Effector memory CD8-positive, alpha-beta T cell (primary cell): ENCODE data around the gene P2RX3.
A peak's percentile ranks its signal among the peaks of the same experiment; 100 is the strongest.
"Not testable (repeated sequence)": the region's sequence is repeated elsewhere in the genome, so short reads cannot be mapped to it uniquely, and the experiment has no call there.

Source experiments
- ATAC-seq: fragments of 150-1000 bp; cut with Tn5 transposase; replicated peaks from 2 replicates; pipeline ENCODE4 v1.10.0; 2021; ENCODE audit warnings: mild to moderate bottlenecking, moderate library complexity
- DNase-seq, 3 experiments: peaks; one replicate each; pipeline ENCODE4 v3.0.0; 2021
- H3K27ac Mint-ChIP-seq, 2 donors: one replicate each; pipeline ENCODE4 v1.8.0; 2022; ENCODE audit warnings: mild to moderate bottlenecking in 2 of 2, mixed read lengths in 2 of 2, moderate library complexity in 2 of 2
- H3K27me3 Mint-ChIP-seq, 2 donors: one replicate each; pipeline ENCODE4 v1.8.0; 2022; ENCODE audit warnings: mixed read lengths in 2 of 2
- H3K36me3 Mint-ChIP-seq: one replicate; pipeline ENCODE4 v1.8.0; 2022; ENCODE audit warnings: mild to moderate bottlenecking, moderate library complexity, mixed read lengths; ENCODE audit not compliant: insufficient read depth
- H3K4me1 Mint-ChIP-seq, 2 donors: one replicate each; pipeline ENCODE4 v1.8.0; 2022; ENCODE audit warnings: low read depth in 2 of 2, mixed read lengths in 2 of 2
- H3K4me3 Mint-ChIP-seq, 2 donors: one replicate each; pipeline ENCODE4 v1.8.0; 2022; ENCODE audit warnings: mild to moderate bottlenecking in 2 of 2, mixed read lengths in 2 of 2, moderate library complexity in 2 of 2
- H3K9me3 Mint-ChIP-seq, 2 donors: one replicate each; pipeline ENCODE4 v1.8.0; 2022; ENCODE audit warnings: mixed read lengths in 2 of 2

The P2RX3 gene

DNA sequence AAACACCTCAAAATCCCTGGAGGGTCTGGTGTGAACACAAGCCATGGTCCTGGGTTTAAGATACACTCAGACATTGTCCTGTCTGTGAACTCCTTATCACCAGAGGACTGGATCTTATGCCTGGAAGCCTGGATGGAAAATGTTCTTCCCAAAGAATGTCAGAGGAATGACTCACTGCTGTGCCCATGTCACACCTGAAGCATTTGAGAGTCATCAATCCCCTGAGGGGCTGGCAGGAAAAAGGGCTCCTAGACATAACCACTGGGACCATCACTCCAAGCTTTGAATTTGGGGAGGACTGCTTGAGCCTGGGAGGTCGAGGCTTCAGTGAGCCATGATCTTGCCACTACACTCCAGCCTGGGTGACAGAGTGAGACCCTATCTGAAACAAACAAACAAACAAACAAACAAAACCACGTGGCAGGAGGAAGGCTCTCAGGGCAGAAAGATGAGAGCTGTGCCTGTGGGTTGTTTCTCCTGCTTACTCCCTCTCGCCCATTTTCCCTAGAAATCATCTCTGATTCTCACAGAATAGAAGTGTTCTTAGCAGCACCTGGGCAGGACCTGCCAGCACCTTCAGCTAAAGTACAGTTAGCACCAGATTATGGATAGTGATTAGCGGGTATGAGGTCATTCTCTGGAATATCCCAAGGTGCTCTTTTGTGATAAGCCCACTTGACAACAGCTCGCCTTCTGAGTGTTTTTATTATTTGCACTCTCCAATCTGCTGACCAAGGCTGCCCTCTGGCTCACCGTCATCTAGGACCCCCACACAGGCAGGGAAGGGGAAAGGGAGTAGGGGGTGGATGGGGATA lies 64.2 kb downstream of the P2RX3 start:
- Mint-ChIP-seq H3K9me3 (no peaks in the 10 kb centered on the region), H3K4me3 (no peak overlapping the region), H3K36me3 (peaks cover 10% of the 10 kb centered on the region), H3K27ac (no peak overlapping the region), H3K27me3 (no peaks in the 10 kb centered on the region), H3K4me1 (peaks cover 0 to 8% of the 10 kb centered on the region in 2 donors)
- no peak for ATAC-seq
- DNase-seq, result no peak

DNA sequence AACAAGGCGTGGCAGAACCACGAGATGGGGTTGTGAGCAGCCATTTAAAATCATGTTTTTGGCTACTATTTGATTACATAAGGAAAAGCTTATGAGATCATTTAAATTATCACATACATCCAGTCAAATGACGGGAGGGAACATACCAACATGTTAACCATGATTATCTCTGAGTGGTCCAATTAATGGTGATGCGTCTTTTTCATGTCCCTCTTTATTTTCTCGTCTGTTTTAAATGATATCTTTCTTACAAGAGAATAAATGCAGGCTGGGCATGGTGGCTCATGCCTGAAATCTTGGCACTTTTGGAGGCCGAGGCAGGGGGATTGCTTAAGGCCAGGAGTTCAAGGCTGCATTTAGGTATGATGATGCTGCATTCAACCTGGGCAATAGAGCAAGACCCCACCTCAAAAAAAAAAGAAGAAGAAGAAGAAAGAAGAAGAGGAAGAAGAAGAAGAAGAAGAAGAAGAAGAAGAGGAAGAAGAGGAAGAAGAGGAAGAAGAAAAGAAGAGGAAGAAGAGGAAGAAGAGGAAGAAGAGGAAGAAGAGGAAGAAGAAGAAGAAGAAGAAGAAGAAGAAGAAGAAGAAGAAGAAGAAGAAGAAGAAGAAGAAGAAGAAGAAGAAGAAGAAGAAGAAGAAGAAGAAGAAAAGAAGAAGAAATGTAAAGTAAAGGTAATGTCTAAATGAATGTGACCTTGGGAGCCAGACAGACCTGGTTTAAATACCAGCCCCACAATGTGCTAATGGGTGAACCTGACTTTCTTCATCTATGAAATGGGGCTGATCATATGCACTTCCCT lies 65.0 kb downstream of the P2RX3 start:
- not testable (repeated sequence) for ATAC-seq, H3K27me3 Mint-ChIP-seq, H3K4me1 Mint-ChIP-seq, H3K9me3 Mint-ChIP-seq, H3K4me3 Mint-ChIP-seq, DNase-seq, H3K27ac Mint-ChIP-seq
- H3K36me3 Mint-ChIP-seq, result peaks cover 18% of the 10 kb centered on the region

GRCh38 chr11:57403802-57404147 lies 65.6 kb downstream of the P2RX3 start:
- H3K4me1 Mint-ChIP-seq, result peaks cover 0 to 8% of the 10 kb centered on the region in 2 donors
- no peak overlapping the region for H3K27ac Mint-ChIP-seq
- DNase-seq (no peak), ATAC-seq (no peak)
- no peaks in the 10 kb centered on the region for H3K9me3 Mint-ChIP-seq
- no peaks in the 10 kb centered on the region for H3K27me3 Mint-ChIP-seq
- peaks cover 22% of the 10 kb centered on the region for H3K36me3 Mint-ChIP-seq
- H3K4me3 Mint-ChIP-seq, result no peak overlapping the region

- Mint-ChIP-seq H3K9me3 (no peaks in the 10 kb centered on the region), H3K4me3 (no peak overlapping the region), H3K4me1 (peaks cover 0 to 8% of the 10 kb centered on the region in 2 donors), H3K27me3 (no peaks in the 10 kb centered on the region), H3K36me3 (peaks cover 23% of the 10 kb centered on the region), H3K27ac (peak overlapping the region in 1 of 2 donors; percentile 79)
- no peak for ATAC-seq
- no peak for DNase-seq
Measured at GRCh38 chr11:57405271-57405860, 67.2 kb downstream of the P2RX3 start.

- Mint-ChIP-seq H3K9me3 (no peaks in the 10 kb centered on the region), H3K27ac (peak overlapping the region; percentile 79 to 85), H3K4me3 (no peak overlapping the region), H3K4me1 (peaks cover 0 to 8% of the 10 kb centered on the region in 2 donors), H3K27me3 (no peaks in the 10 kb centered on the region), H3K36me3 (peaks cover 31% of the 10 kb centered on the region)
- no peak for DNase-seq
- no peak for ATAC-seq
Measured at GRCh38 chr11:57406337-57406904, 68.3 kb downstream of the P2RX3 start.

- Mint-ChIP-seq H3K36me3 (peaks cover 31% of the 10 kb centered on the region), H3K4me3 (no peak overlapping the region), H3K27me3 (no peaks in the 10 kb centered on the region), H3K27ac (peak overlapping the region; percentile 79 to 85), H3K9me3 (no peaks in the 10 kb centered on the region), H3K4me1 (peaks cover 0 to 8% of the 10 kb centered on the region in 2 donors)
- DNase-seq, result no peak
- no peak for ATAC-seq
Measured at GRCh38 chr11:57407010-57407920, 69.1 kb downstream of the P2RX3 start.

DNA sequence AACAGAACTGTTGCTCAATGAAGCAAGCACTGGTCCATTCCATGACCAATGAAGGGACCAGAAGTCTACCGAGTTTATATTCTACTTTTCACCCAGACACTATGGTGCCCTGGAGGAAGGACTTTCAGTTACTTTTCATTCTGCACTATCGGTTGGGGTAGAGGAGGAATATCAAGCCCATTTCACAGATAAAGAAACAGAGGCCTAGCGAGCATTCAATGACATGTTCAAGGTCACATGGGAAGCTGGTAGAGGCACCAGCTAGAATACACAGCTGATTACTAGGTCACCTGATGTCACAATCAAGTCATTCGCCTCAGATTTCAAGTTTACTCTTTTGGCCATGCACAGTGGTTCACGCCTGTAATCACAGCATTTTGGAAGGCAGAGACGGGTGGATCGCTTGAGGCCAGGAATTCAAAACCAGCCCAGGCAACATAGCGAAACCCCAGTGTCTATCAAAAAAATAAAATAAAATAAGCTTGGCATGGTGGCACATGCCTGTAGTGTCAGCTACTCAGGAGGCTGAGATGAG lies 69.9 kb downstream of the P2RX3 start:
- Mint-ChIP-seq H3K9me3 (no peaks in the 10 kb centered on the region), H3K4me3 (no peak overlapping the region), H3K36me3 (peaks cover 35% of the 10 kb centered on the region), H3K4me1 (peaks cover 4 to 8% of the 10 kb centered on the region in 2 donors), H3K27me3 (no peaks in the 10 kb centered on the region), H3K27ac (peak overlapping the region in 1 of 2 donors; percentile 58)
- ATAC-seq, result no peak
- no peak for DNase-seq

GRCh38 chr11:57408771-57409170 lies 70.6 kb downstream of the P2RX3 start:
- no peak for DNase-seq
- peaks cover 43% of the 10 kb centered on the region for H3K36me3 Mint-ChIP-seq
- H3K4me3 Mint-ChIP-seq, result no peak overlapping the region
- no peaks in the 10 kb centered on the region for H3K9me3 Mint-ChIP-seq
- H3K4me1 Mint-ChIP-seq, result peaks cover 6 to 8% of the 10 kb centered on the region in 2 donors
- no peak for ATAC-seq
- H3K27ac Mint-ChIP-seq, result peak overlapping the region in 1 of 2 donors; percentile 57
- no peaks in the 10 kb centered on the region for H3K27me3 Mint-ChIP-seq

DNA sequence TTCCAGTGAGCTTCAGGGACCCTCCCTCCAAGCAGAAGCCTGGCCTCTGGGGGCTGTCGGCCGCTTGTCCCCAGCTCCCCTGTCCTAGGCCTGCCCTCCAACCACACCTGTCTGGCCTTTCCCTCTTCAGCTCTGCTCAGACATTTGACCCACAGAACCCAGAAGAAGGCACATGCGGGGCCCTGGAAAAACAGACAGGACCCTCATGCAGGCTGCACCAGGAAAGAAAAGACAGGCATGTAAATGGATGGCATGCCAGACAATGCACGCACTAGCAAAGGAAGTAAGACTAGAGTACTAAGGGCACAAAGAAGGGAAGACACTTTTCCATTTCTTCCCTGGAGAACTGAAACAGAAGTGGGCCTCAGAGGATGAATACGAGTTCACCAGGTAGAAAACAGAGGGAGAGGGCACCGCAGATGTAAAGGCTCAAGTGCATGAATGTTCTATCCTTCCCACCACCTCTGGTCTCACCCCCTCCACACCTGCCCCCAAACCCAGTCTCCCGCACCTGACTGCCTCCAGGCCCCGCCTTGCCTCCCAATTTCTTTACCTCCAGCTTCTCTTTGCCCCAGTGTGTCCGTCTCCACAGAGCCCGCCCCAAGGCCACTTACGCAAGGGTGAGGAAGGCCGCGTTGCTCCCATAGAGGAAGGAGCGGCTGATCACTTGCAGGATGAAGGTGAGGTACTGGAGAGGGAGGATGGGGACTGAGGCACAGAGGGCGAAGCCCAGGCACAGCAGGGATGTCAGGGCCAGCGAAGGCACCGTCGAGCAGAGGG lies 71.4 kb downstream of the P2RX3 start:
- H3K4me3 Mint-ChIP-seq, result no peak overlapping the region
- peak overlapping the region in 1 of 2 donors; percentile 57 for H3K27ac Mint-ChIP-seq
- no peak for ATAC-seq

DNA sequence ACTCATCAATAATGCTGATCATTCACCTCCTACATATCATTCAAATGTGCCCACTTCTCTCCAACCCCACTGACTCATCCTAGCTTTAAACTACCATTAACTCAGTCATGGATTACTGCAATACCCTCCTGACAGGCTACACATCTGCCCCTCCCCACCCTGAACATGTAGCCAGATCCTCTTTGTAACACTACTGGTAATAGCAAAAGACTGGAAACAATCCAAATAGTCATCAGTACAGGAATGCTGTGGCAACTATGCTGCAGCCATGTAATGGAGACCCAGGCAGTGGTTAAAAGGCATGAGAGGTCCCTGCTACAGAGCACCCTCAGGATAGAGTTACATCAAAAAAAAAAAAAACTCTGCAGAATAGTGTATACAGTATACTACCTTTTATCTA lies 72.1 kb downstream of the P2RX3 start:
- Mint-ChIP-seq H3K4me1 (peaks cover 8 to 11% of the 10 kb centered on the region in 2 donors), H3K36me3 (peaks cover 54% of the 10 kb centered on the region), H3K27me3 (no peaks in the 10 kb centered on the region), H3K9me3 (no peaks in the 10 kb centered on the region), H3K4me3 (no peak overlapping the region), H3K27ac (peak overlapping the region in 1 of 2 donors; percentile 2)
- no peak for DNase-seq
- no peak for ATAC-seq

More for the DNA sequence above, 71.4 kb downstream of the P2RX3 start:
- no peaks in the 10 kb centered on the region for H3K9me3 Mint-ChIP-seq
- no peaks in the 10 kb centered on the region for H3K27me3 Mint-ChIP-seq
- no peak for DNase-seq
- H3K4me1 Mint-ChIP-seq, result peaks cover 8 to 9% of the 10 kb centered on the region in 2 donors
- H3K36me3 Mint-ChIP-seq, result peaks cover 46% of the 10 kb centered on the region

- H3K27me3 Mint-ChIP-seq, result no peaks in the 10 kb centered on the region
- H3K27ac Mint-ChIP-seq, result peak overlapping the region; percentile 20 to 67
- H3K4me3 Mint-ChIP-seq, result no peak overlapping the region
- ATAC-seq, result no peak
- H3K4me1 Mint-ChIP-seq, result peaks cover 2 to 12% of the 10 kb centered on the region in 2 donors
- DNase-seq, result no peak
- H3K36me3 Mint-ChIP-seq, result peaks cover 49% of the 10 kb centered on the region
- H3K9me3 Mint-ChIP-seq, result no peaks in the 10 kb centered on the region
Measured at GRCh38 chr11:57413681-57414080, 75.5 kb downstream of the P2RX3 start.
